SK-N-SH (cell line): ENCODE measurements around the gene CTCFL.

Experiments
- CTCF ChIP-seq: fragments of 200-600 bp; sonication (generic); IDR thresholded peaks from 2 replicates; pipeline ENCODE4 v1.6.1; 2017; ENCODE audit warnings: antibody characterized with exemption, mild to moderate bottlenecking, moderate library complexity
- EP300 ChIP-seq, 2 experiments: IDR thresholded peaks; 2 replicates each; pipeline versions ENCODE4 v1.4.0 to v1.6.1; 2012; ENCODE audit warnings: borderline replicate concordance in 1 of 2, low read depth in 1 of 2, low read length in 1 of 2
- RCOR1 ChIP-seq: fragments of 150-350 bp; IDR thresholded peaks from 2 replicates; pipeline ENCODE4 v1.6.1; 2017; ENCODE audit warnings: antibody characterized with exemption, low read length
- TAF1 ChIP-seq: IDR thresholded peaks from 2 replicates; pipeline ENCODE4 v1.6.1; 2012; ENCODE audit warnings: low read depth, mild to moderate bottlenecking, low read length, moderate library complexity, borderline replicate concordance
- TCF12 ChIP-seq: IDR thresholded peaks from 2 replicates; pipeline ENCODE4 v1.4.0; 2012

GRCh38 chr20:57505979-57506378 is 19.0 kb downstream of the CTCFL start:
- TF ChIP-seq CTCF: no peak
- no peak for TF ChIP-seq EP300 (IDR thresholded peaks at IDR 0.05; ENCODE audit: borderline replicate concordance in 1 of 2, low read depth in 1 of 2, low read length in 1 of 2)
- no peak for TF ChIP-seq RCOR1
- TF ChIP-seq TAF1: no peak
- TF ChIP-seq TCF12: no peak
